Skeletal muscle tissue (tissue), 4 donors: ENCODE measurements around the gene IGSF21. TPM values are rescaled to one million over a fixed set of nuclear protein-coding genes. Genes with fewer than 3 reads are reported as not detected.

Source experiments
- H3K27ac ChIP-seq: one replicate; pipeline ENCODE4 v1.7.0; 2013; ENCODE audit warnings: mild to moderate bottlenecking, low read depth, low read length, inconsistent platforms
- H3K27me3 ChIP-seq, 3 donors: one replicate each; pipeline ENCODE4 v1.7.0; 2013; ENCODE audit warnings: low read length in 3 of 3; ENCODE audit not compliant: control insufficient read depth in 3 of 3, insufficient read depth in 3 of 3
- H3K36me3 ChIP-seq, 3 donors: one replicate each; pipeline ENCODE4 v1.7.0; 2013; ENCODE audit warnings: low read length in 3 of 3; ENCODE audit not compliant: control insufficient read depth in 3 of 3, insufficient read depth in 3 of 3
- H3K4me1 ChIP-seq, 3 donors: one replicate each; pipeline ENCODE4 v1.7.0; 2013; ENCODE audit warnings: low read length in 3 of 3, mild to moderate bottlenecking in 3 of 3; ENCODE audit not compliant: control insufficient read depth in 3 of 3, insufficient read depth in 3 of 3
- H3K4me3 ChIP-seq, 3 donors: one replicate each; pipeline ENCODE4 v1.7.0; 2013; ENCODE audit warnings: low read length in 3 of 3
- H3K9ac ChIP-seq, 3 donors: one replicate each; pipeline ENCODE4 v1.7.0; 2013; ENCODE audit warnings: low read length in 3 of 3, mild to moderate bottlenecking in 3 of 3, moderate library complexity in 2 of 3, low read depth in 1 of 3
- H3K9me3 ChIP-seq, 3 donors: one replicate each; pipeline ENCODE4 v1.7.0; 2013; ENCODE audit warnings: low read length in 3 of 3; ENCODE audit not compliant: control insufficient read depth in 3 of 3
- total RNA-seq: library from RNA; depleted of rRNA; stranded (reverse); fragments of >200 nt; gene quantifications from one replicate; pipeline ENCODE4 v1.2.3, GENCODE V29; 2014
- donor health status: Osteomylitis.

The IGSF21 gene
- total RNA-seq, 1 donor from 2014 or later = not detected

DNA sequence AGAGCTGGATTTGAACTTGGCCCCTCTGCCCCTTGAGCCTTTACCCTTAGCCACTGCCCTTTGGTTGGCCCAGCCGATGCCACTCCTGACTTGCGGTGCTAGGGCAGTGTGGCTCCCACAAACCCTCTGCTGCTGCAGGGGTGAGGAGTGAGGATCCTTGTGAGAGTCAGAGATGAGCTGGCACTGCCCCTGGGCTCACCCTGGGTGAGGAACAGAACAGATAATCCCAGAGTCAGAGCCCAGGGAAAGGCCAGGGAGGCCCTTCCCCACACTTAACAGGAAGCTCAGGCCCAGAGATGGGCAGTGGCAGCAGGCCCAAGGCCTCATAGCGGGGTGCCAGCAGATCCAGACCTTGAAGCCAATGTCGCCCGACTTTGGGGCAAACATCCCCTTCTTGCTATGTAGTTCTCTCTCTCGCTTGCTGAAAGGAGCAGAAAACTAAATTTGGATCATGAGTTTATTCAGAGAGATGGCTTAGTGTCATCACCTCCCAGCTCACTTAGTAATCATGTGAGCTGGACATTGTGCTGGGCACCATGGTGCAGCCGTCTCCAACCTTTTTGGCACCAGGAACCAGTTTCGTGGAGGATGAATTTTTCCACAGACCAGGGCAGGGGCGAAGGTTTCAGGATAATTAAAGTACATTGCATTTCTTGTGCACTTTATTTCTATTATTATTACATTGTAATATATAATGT, 81.4 kb downstream of the IGSF21 start:
- H3K9ac ChIP-seq = no peak overlapping the region
- H3K4me1 ChIP-seq = no peaks in the 10 kb centered on the region
- no peak overlapping the region for H3K4me3 ChIP-seq
- H3K27ac ChIP-seq = no peak overlapping the region
- H3K9me3 ChIP-seq = no peaks in the 10 kb centered on the region
- H3K36me3 ChIP-seq = no peaks in the 10 kb centered on the region
- peaks cover 20 to 60% (median 52%) of the 10 kb centered on the region in 3 donors for H3K27me3 ChIP-seq

DNA sequence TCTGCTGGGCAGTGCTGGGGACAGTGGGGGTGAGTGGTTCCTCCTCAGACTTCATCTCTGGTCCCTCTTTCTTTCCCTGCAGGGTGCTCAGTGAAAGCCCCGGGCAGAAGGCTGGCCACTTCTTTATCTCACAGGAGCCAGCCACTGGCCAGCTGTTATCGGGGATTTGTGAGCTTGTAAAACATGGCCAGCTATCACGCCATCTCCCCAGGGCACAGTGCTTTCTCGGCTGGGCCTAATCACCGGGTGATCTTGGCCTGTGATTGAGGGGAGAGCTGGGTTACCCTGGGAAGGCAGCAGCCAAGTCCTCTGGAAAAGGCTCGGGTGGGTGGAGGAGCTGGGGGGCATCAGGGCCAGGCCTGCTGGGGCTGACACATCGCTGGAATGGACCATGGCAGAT, 83.0 kb downstream of the IGSF21 start:
- Histone ChIP-seq H3K27ac (no peak overlapping the region), H3K4me1 (no peaks in the 10 kb centered on the region), H3K27me3 (peaks cover 16 to 61% (median 55%) of the 10 kb centered on the region in 3 donors), H3K9ac (no peak overlapping the region), H3K4me3 (no peak overlapping the region), H3K36me3 (no peaks in the 10 kb centered on the region), H3K9me3 (no peaks in the 10 kb centered on the region)

DNA sequence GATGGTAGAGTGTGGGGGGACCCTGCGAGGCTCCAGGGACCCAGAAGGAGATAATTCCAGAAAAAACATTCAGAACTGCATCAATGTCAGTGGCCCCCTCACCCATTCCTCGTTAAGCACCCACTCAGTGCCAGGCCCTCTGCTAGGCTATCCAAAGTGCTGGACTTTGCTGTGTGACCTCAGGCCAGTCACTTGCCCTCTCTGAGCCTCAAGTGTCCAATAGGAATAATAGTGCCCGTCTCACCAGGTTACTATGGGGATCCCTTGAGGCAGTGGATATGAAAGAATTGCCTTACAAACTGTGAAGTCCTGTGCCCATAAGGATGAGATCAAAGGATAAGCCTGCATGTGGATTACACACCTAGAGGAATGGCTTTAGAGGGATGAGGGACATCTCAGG, 83.4 kb downstream of the IGSF21 start:
- peaks cover 18 to 62% (median 55%) of the 10 kb centered on the region in 3 donors for H3K27me3 ChIP-seq
- H3K9me3 ChIP-seq = no peaks in the 10 kb centered on the region
- H3K9ac ChIP-seq = no peak overlapping the region
- H3K27ac ChIP-seq = no peak overlapping the region
- H3K4me3 ChIP-seq = no peak overlapping the region
- H3K36me3 ChIP-seq = no peaks in the 10 kb centered on the region
- no peaks in the 10 kb centered on the region for H3K4me1 ChIP-seq

DNA sequence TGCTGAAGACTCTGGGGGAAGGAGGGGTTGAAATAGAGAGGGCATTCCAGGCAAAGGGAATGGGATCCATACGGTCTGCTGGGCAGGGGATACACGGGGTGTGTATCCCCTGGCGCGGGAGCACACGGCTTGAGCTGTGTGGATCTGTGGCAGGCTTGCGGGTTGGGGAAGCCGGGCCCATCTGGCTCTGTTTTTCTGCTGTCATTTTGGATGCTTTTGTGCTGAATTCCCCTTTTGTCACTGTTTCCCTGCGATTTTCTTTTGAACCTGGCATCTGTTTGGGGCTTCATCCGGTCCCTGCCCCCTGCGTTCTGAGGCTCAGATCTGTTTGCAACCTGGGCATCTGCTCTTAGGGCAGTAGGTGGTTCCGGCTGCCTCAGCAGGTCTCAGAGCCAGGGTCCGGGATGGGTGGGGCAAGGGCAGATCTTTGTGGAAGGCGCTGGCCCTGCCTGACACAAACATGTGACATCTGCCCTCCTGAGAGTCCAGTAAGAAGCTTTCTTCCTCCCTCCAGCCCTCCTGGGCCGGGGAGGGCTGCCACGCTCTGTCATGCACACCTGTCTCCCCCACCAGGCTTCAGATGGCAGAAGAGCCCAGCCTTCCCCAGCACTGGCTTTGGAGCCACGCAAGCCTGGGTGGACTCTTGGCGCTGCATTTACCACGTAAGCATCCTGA, 84.0 kb downstream of the IGSF21 start:
- Histone ChIP-seq H3K27me3 (peaks cover 24 to 62% (median 57%) of the 10 kb centered on the region in 3 donors), H3K9me3 (no peaks in the 10 kb centered on the region), H3K4me3 (no peak overlapping the region), H3K36me3 (no peaks in the 10 kb centered on the region), H3K9ac (no peak overlapping the region), H3K27ac (no peak overlapping the region), H3K4me1 (no peaks in the 10 kb centered on the region)

DNA sequence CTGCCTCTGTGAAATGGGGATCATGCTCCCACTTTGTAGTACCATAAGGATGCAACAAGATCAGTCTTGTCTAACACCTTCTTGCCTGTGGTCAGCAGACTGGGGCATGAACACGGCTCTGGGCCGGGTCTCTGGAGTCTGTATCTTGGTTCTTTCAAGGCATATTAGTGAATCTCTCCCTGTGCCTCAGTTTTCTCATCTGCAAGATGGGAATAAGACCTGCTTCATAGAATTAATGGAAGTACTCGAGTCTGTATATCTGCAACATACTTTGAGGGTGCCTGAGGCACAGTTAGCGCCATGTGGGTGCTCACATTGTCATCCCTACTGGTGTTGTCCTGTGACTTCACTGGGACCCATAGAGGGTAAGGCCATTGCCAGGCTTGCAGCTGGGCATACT, 84.6 kb downstream of the IGSF21 start:
- H3K27ac ChIP-seq = no peak overlapping the region
- H3K27me3 ChIP-seq = peaks cover 24 to 65% (median 62%) of the 10 kb centered on the region in 3 donors

DNA sequence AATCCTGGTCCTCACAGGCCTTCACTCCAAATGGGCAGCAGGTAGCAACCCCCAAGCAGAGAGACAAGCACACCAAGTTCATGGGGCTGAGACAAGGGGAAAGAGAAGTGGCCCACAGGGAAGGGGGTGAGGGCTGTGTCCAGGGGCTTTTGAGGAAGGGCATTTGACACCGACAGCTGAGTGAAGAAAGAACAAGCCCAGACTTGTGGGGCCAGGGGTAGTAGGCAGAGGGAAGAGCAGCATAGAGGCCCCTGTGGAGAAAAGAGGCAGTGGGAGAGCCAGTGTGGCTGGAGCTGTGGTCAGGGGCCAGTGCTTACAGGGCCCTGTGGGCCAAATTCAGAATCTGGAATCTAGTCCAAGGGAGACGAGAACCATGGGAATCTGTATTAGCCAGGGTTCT, 85.4 kb downstream of the IGSF21 start:
- H3K27ac ChIP-seq = no peak overlapping the region
- H3K9me3 ChIP-seq = no peaks in the 10 kb centered on the region
- no peak overlapping the region for H3K4me3 ChIP-seq
- no peak overlapping the region for H3K9ac ChIP-seq
- H3K4me1 ChIP-seq = no peaks in the 10 kb centered on the region
- no peaks in the 10 kb centered on the region for H3K36me3 ChIP-seq
- H3K27me3 ChIP-seq = peaks cover 24 to 70% (median 68%) of the 10 kb centered on the region in 3 donors

More for the DNA sequence above, 84.6 kb downstream of the IGSF21 start:
- Histone ChIP-seq H3K9ac (no peak overlapping the region), H3K4me1 (no peaks in the 10 kb centered on the region), H3K4me3 (no peak overlapping the region), H3K9me3 (no peaks in the 10 kb centered on the region), H3K36me3 (no peaks in the 10 kb centered on the region)

DNA sequence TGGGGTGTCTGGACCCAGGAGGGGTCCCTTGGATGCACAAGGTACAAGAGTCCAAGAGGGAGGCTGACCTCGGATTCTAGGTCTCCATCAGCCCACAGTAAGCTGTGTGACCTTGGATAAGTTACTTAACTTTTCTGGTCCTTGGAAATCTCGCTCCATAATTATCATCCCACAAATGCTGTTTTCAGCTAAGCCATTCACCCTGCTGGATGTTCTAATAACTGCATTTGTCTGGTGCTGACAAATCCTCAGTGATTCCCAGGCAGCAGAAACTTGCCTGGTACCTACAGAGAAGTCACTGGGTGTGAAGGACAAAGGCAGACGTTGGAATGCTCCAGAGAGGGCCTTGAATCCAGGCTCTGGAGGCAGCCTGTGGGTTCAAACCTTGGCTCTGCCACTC, 89.7 kb downstream of the IGSF21 start:
- Histone ChIP-seq H3K9me3 (no peaks in the 10 kb centered on the region), H3K9ac (no peak overlapping the region), H3K27me3 (peaks cover 32 to 69% (median 68%) of the 10 kb centered on the region in 3 donors), H3K4me1 (no peaks in the 10 kb centered on the region), H3K4me3 (no peak overlapping the region), H3K36me3 (no peaks in the 10 kb centered on the region), H3K27ac (no peak overlapping the region)

DNA sequence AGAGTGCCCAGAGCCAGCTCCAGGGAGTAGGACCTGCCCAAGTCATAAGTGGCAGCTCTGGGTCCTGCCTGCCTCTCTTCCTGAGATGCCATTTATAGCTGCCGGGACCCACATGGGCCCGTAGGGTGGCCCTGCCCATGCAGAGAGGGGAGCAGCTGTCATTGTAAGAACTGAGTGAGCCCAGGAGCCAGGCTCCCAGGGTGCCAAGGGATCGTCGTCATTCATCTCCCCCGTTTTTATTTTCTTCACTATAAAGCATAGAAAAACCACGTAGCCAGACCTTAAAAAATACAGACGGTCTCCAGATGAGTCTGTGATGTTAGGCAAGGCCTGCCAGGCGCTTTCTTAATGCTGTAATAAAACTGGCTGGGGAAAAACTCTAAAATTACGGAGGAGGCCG, 90.7 kb downstream of the IGSF21 start:
- H3K36me3 ChIP-seq = no peaks in the 10 kb centered on the region
- H3K9me3 ChIP-seq = no peaks in the 10 kb centered on the region
- H3K27ac ChIP-seq = no peak overlapping the region
- no peak overlapping the region for H3K9ac ChIP-seq
- peaks cover 29 to 71% (median 68%) of the 10 kb centered on the region in 3 donors for H3K27me3 ChIP-seq
- H3K4me3 ChIP-seq = no peak overlapping the region
- H3K4me1 ChIP-seq = no peaks in the 10 kb centered on the region

DNA sequence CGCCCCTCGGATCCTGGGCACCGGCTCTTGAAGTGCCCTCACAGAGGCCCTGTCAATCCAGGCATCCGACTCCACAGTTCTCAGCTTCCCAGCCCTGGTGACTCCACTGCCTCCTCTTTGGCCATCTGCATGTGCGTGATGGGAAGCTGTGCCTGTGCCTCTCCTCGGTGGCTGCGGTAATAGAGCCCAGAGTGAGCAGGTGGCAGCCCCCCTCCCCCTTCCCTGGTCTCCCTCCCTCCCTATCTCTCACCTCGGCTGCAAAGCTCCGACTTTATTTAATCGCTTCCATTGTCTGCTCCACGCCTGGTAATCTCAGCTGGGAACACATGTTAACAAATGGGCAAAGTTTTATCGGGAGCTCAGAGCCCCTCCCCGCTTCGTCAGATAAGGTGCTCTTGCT, 91.9 kb downstream of the IGSF21 start:
- Histone ChIP-seq H3K4me1 (no peaks in the 10 kb centered on the region), H3K27me3 (peaks cover 36 to 78% (median 62%) of the 10 kb centered on the region in 3 donors), H3K9ac (no peak overlapping the region), H3K4me3 (no peak overlapping the region), H3K9me3 (no peaks in the 10 kb centered on the region), H3K36me3 (no peaks in the 10 kb centered on the region), H3K27ac (no peak overlapping the region)

DNA sequence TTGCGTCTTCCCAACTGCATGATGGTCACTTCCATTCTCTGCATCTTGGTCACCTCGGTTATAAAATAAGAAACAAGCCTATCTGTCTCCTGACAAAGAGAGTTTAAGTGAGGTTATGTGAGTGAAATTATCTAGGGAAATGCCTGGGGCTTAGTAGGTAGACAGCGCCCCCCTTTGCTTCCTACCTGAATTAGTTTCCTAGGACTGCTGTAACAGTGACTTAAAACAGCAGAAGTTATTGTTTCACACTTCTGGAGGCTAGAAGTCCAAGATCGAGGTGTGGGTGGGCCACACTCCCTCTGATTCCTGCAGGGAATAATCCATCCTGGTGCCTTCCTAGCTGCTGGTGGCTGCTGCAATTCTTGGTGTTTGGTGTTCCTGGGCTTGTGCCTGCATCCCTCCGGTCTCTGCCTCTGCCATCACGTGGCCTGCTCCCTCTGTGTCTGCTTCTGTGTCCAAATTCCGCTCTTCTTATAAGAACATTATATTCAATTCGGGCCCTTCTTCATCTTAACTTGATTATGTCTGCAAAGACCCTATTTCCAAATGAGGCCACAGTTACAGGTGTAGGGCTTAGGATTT, 92.6 kb downstream of the IGSF21 start:
- no peaks in the 10 kb centered on the region for H3K36me3 ChIP-seq
- H3K27me3 ChIP-seq = peaks cover 36 to 73% (median 62%) of the 10 kb centered on the region in 3 donors
- H3K4me3 ChIP-seq = no peak overlapping the region
- H3K4me1 ChIP-seq = no peaks in the 10 kb centered on the region
- H3K27ac ChIP-seq = no peak overlapping the region
- H3K9me3 ChIP-seq = no peaks in the 10 kb centered on the region
- no peak overlapping the region for H3K9ac ChIP-seq
